Psoas muscle (tissue), 8 donors: ENCODE data around the gene CD59. TPM values are rescaled to one million over a fixed set of nuclear protein-coding genes. Genes with fewer than 3 reads are reported as not detected.

Experiments used
- ATAC-seq, 4 donors: fragments of 200-7000 bp; cut with Tn5 transposase; one replicate each; pipeline ENCODE4 v1.9.1; 2020; ENCODE audit warnings: moderate library complexity in 3 of 4, mild to moderate bottlenecking in 2 of 4
- DNase-seq, 2 donors: peaks; one replicate each; pipeline ENCODE4 v3.0.0-alpha.2; 2020
- H3K27ac ChIP-seq: fragments of 200-600 bp; one replicate; pipeline ENCODE4 v1.8.0; 2022
- H3K27me3 ChIP-seq, 3 donors: fragments of 200-600 bp in 1 of 3; one replicate each; pipeline versions ENCODE4 v1.6.1 to v1.8.0; 2013 to 2022; ENCODE audit warnings: low read length in 2 of 3, mild to moderate bottlenecking in 2 of 3, moderate library complexity in 1 of 3; ENCODE audit not compliant: insufficient read depth in 3 of 3
- H3K36me3 ChIP-seq, 2 donors: fragments of 200-600 bp in 1 of 2; one replicate each; pipeline versions ENCODE4 v1.6.1 to v1.8.0; 2013 to 2022; ENCODE audit warnings: low read depth in 1 of 2, mild to moderate bottlenecking in 1 of 2, moderate library complexity in 1 of 2; ENCODE audit not compliant: insufficient read depth in 1 of 2
- H3K4me1 ChIP-seq: fragments of 200-600 bp; one replicate; pipeline ENCODE4 v1.8.0; 2022
- H3K4me3 ChIP-seq: fragments of 200-600 bp; one replicate; pipeline ENCODE4 v1.8.0; 2022; ENCODE audit warnings: mild to moderate bottlenecking
- H3K9me3 ChIP-seq: fragments of 200-600 bp; one replicate; pipeline ENCODE4 v1.8.0; 2022
- CTCF ChIP-seq: fragments of 200-600 bp; IDR thresholded peaks from one replicate; pipeline ENCODE4 v1.8.0; 2022; ENCODE audit warnings: antibody characterized with exemption
- WGBS, 3 donors: extraction: QIAGEN DNeasy Blood & Tissue Kit; methylation state at CpG; one replicate each; pipeline versions ENCODE4 v1.1.6 to v1.1.7; 2013; 5-methylcytosine and 5-hydroxymethylcytosine counted together
- intact Hi-C, 2 donors: fragments of 100-400 bp; cut with DNase I; formaldehyde crosslinking; loops; one replicate each; pipeline versions ENCODE4 v1.11.0 to v1.14.2; 2022
- polyA plus RNA-seq, 3 donors: library from polyadenylated mRNA; stranded (reverse); fragments of 200-250 nt; gene quantifications; one replicate each; pipeline ENCODE4 v1.2.3, GENCODE V29; 2013
- total RNA-seq, 4 donors: library from RNA; stranded (reverse); fragmentation: NEBNext Ultra II Directional in 2 of 4; extraction: Animal tissue kit (Norgen Biotek cat#: 25700) in 2 of 4; gene quantifications; one replicate each; pipeline versions ENCODE4 v1.2.1 to v1.2.4, GENCODE V29; 2021 to 2023
- donor health status: healthy with polysubstance abuse.
- donor health status: DM: no; HTN: no; CAD: no; lungs with moderate emphysema.
- donor health status: Bipolar disorder and iron deficiency.
- donor health status: healthy.
- donor health status: DM: yes; HTN: yes; CAD: no.
- donor health status: DM: no; HTN: no; CAD: no.
- donor health status: DM: no; HTN: no; CAD: no.
- donor health status: DM: yes; HTN: yes; CAD: no.

Gene CD59
- total and polyA plus RNA-seq, 7 donors: 423 to 930 (median 574) TPM

GRCh38 chr11:33672273-33672672, 64.0 kb downstream of the CD59 start:
- ATAC-seq (no peak), DNase-seq (no peak)
- Histone ChIP-seq H3K9me3 (no peaks in the 10 kb centered on the region), H3K27me3 (no peaks in the 10 kb centered on the region), H3K36me3 (no peaks in the 10 kb centered on the region), H3K4me3 (no peak overlapping the region), H3K27ac (no peak overlapping the region), H3K4me1 (peaks cover 5% of the 10 kb centered on the region)
- TF ChIP-seq CTCF: no peak
- intact Hi-C loops: no loop called here
- WGBS, 3 donors: 82 to 94% (median 86%) methylated on average over 4 of the region's 4 CpGs

- 79 to 84% (median 82%) methylated on average over 5 of the region's 5 CpGs for WGBS, 3 donors
- no peak for TF ChIP-seq CTCF
- peaks cover 5% of the 10 kb centered on the region for H3K4me1 ChIP-seq
- no peaks in the 10 kb centered on the region for H3K9me3 ChIP-seq
- H3K27ac ChIP-seq: no peak overlapping the region
- no peak overlapping the region for H3K4me3 ChIP-seq
- ATAC-seq (no peak), DNase-seq (no peak)
- H3K27me3 ChIP-seq: no peaks in the 10 kb centered on the region
- intact Hi-C loops: no loop called here
- H3K36me3 ChIP-seq: no peaks in the 10 kb centered on the region
Measured at GRCh38 chr11:33670250-33671011, 65.8 kb downstream of the CD59 start.

- no peak for TF ChIP-seq CTCF
- Histone ChIP-seq H3K27me3 (no peaks in the 10 kb centered on the region), H3K4me3 (no peak overlapping the region), H3K4me1 (peaks cover 5% of the 10 kb centered on the region), H3K9me3 (no peaks in the 10 kb centered on the region), H3K27ac (no peak overlapping the region), H3K36me3 (no peaks in the 10 kb centered on the region)
- ATAC-seq (no peak), DNase-seq (no peak)
- 88 to 95% (median 92%) methylated on average over 5 of the region's 5 CpGs for WGBS, 3 donors
- intact Hi-C loops: no loop called here
Measured at GRCh38 chr11:33669598-33670249, 66.5 kb downstream of the CD59 start.

GRCh38 chr11:33668951-33669596, 67.1 kb downstream of the CD59 start:
- DNase-seq: no peak
- Histone ChIP-seq H3K27me3 (no peaks in the 10 kb centered on the region), H3K4me1 (peaks cover 5% of the 10 kb centered on the region), H3K4me3 (no peak overlapping the region), H3K27ac (no peak overlapping the region), H3K36me3 (no peaks in the 10 kb centered on the region), H3K9me3 (no peaks in the 10 kb centered on the region)
- WGBS, 3 donors: 96 to 97% (median 96%) methylated on average over 6 of the region's 6 CpGs
- TF ChIP-seq CTCF: no peak
- ATAC-seq: no peak
- intact Hi-C loops: no loop called here
